Endothelial cell of umbilical vein (primary cell): Measurements from ENCODE around the gene KIAA1958. TPM values are rescaled to one million over a fixed set of nuclear protein-coding genes. Genes with fewer than 3 reads are reported as not detected.

Source experiments
- BruUV-seq: library from RNA; stranded (reverse); fragments of 400-500 nt; replicated peaks from 2 replicates; lab custom pipeline; 2021; lab: Mats Ljungman, UMichigan
- CTCF ChIA-PET: fragments of 300-600, 350-600 bp; sonication (Branson Sonifier 250); formaldehyde crosslinking; loops from one replicate; lab custom pipeline; 2021; ENCODE audit warnings: antibody characterized with exemption, inconsistent platforms; lab: Charles Lee
- POLR2A ChIA-PET: fragments of 300-600, 350-600 bp; sonication (Branson Sonifier 250); formaldehyde crosslinking; loops from one replicate; lab custom pipeline; 2021; ENCODE audit warnings: antibody characterized with exemption, inconsistent platforms; lab: Charles Lee
- DNase-seq: peaks from one replicate; pipeline ENCODE4 v3.0.0-alpha.2; 2011; ENCODE audit warnings: low read depth, low spot score
- FAIRE-seq: peaks from 2 replicates; lab custom pipeline; 2011; peaks lifted over from hg19 to GRCh38; lab: Jason Lieb, UNC
- H2AFZ ChIP-seq: 2 replicates; pipeline ENCODE4 v1.6.0; 2012; ENCODE audit warnings: low read depth, low read length, control low read depth, inconsistent platforms
- H3K27ac ChIP-seq: 2 replicates; pipeline ENCODE4 v1.5.1; 2011; ENCODE audit warnings: low read depth, mild to moderate bottlenecking, control low read depth, low read length, moderate library complexity; ENCODE audit not compliant: insufficient read depth
- H3K27me3 ChIP-seq, 2 experiments: 2 replicates each; pipeline versions ENCODE4 v1.6.0 to v1.6.1; 2011; ENCODE audit warnings: low read length in 2 of 2, mixed read lengths in 1 of 2; ENCODE audit not compliant: control insufficient read depth in 2 of 2, insufficient read depth in 2 of 2
- H3K36me3 ChIP-seq, 2 experiments: 2 replicates in 1 of 2; 3 replicates in 1 of 2; pipeline ENCODE4 v1.5.1; 2011; ENCODE audit warnings: low read length in 2 of 2, mild to moderate bottlenecking in 1 of 2, moderate library complexity in 1 of 2; ENCODE audit not compliant: control insufficient read depth in 2 of 2, insufficient read depth in 2 of 2; ENCODE audit errors: extremely low read depth in 1 of 2
- H3K4me1 ChIP-seq: 3 replicates; pipeline ENCODE4 v1.5.1; 2011; ENCODE audit warnings: mild to moderate bottlenecking, low read length; ENCODE audit not compliant: control insufficient read depth, insufficient read depth; ENCODE audit errors: extremely low read depth
- H3K4me2 ChIP-seq: 2 replicates; pipeline ENCODE4 v1.6.1; 2011; ENCODE audit warnings: low read length, control low read depth, mixed read lengths; ENCODE audit not compliant: insufficient read depth
- H3K4me3 ChIP-seq, 3 experiments: fragments of 200-600 bp in 1 of 3; sonication (generic), shearing (Covaris generic) in 1 of 3; replicated peaks in 1 of 3; 2 replicates each; pipeline ENCODE4 v1.5.1; 2011 to 2016; ENCODE audit warnings: control low read depth in 3 of 3, low read length in 3 of 3, mild to moderate bottlenecking in 2 of 3, inconsistent platforms in 1 of 3, low read depth in 1 of 3, moderate library complexity in 1 of 3; ENCODE audit not compliant: insufficient read depth in 1 of 3
- H3K79me2 ChIP-seq: 2 replicates; pipeline ENCODE4 v1.6.0; 2012; ENCODE audit warnings: low read length, inconsistent platforms; ENCODE audit not compliant: control insufficient read depth, insufficient read depth
- H3K9ac ChIP-seq: replicated peaks from 2 replicates; pipeline ENCODE3; 2011; ENCODE audit warnings: low read length, control low read depth; ENCODE audit not compliant: insufficient read depth; ENCODE audit errors: extremely low read depth
- H3K9me1 ChIP-seq: replicated peaks from 3 replicates; pipeline ENCODE4 v1.6.0; 2011; ENCODE audit warnings: mild to moderate bottlenecking, low read length; ENCODE audit not compliant: control insufficient read depth, insufficient read depth; ENCODE audit errors: extremely low read depth
- H3K9me3 ChIP-seq: replicated peaks from 2 replicates; pipeline ENCODE4 v1.5.1; 2012; ENCODE audit warnings: low read length, inconsistent platforms; ENCODE audit not compliant: control insufficient read depth, insufficient read depth
- H4K20me1 ChIP-seq: replicated peaks from 2 replicates; pipeline ENCODE3; 2011; ENCODE audit warnings: mild to moderate bottlenecking, low read length; ENCODE audit not compliant: control insufficient read depth, insufficient read depth; ENCODE audit errors: extremely low read depth
- EZH2 ChIP-seq: IDR thresholded peaks from 2 replicates; pipeline ENCODE4 v1.6.1; 2012; ENCODE audit warnings: borderline replicate concordance, low read depth, mild to moderate bottlenecking, moderate library complexity, low read length, inconsistent platforms; ENCODE audit not compliant: severe bottlenecking
- FOS ChIP-seq: IDR thresholded peaks from 2 replicates; pipeline ENCODE4 v1.6.1; 2011; ENCODE audit warnings: mild to moderate bottlenecking, low read length, moderate library complexity, borderline replicate concordance; ENCODE audit not compliant: insufficient read depth
- GATA2 ChIP-seq: IDR thresholded peaks from 2 replicates; pipeline ENCODE4 v1.7.0; 2011; ENCODE audit warnings: low read depth, mild to moderate bottlenecking, moderate library complexity, mixed read lengths, low read length; ENCODE audit not compliant: insufficient read length, insufficient read depth
- JUN ChIP-seq: IDR thresholded peaks from 2 replicates; pipeline ENCODE4 v1.6.1; 2011; ENCODE audit warnings: borderline replicate concordance, low read depth; ENCODE audit not compliant: insufficient read length, insufficient read depth
- MYC ChIP-seq: IDR thresholded peaks from one replicate; pipeline ENCODE4 v1.6.1; 2011; ENCODE audit warnings: mild to moderate bottlenecking, low read depth, low read length
- POLR2A ChIP-seq: IDR thresholded peaks from 2 replicates; pipeline ENCODE4 v1.6.1; 2012; ENCODE audit warnings: low read depth, mild to moderate bottlenecking, control low read depth, low read length
- POLR2AphosphoS5 ChIP-seq: IDR thresholded peaks from 2 replicates; pipeline ENCODE4 v1.6.1; 2012; ENCODE audit warnings: low read depth, mild to moderate bottlenecking, control low read depth, low read length, moderate library complexity; ENCODE audit not compliant: insufficient read depth
- dilution Hi-C: fragments of 300-500 bp; cut with MboI; formaldehyde crosslinking; loops from one replicate; pipeline ENCODE4 v1.15.0; 2019; ENCODE audit warnings: low sequenced_read_pairs; ENCODE audit not compliant: extremely low pct_ligation_motif_present
- intact Hi-C: fragments of 100-400 bp; cut with micrococcal nuclease; formaldehyde crosslinking; loops from one replicate; pipeline ENCODE4 v1.10.0; 2022
- polyA plus RNA-seq, 4 experiments: library from polyadenylated mRNA; depleted of rRNA in 3 of 4; stranded (reverse) in 3 of 4; unstranded in 1 of 4; fragments of >200 nt; gene quantifications; 2 replicates each; pipeline versions ENCODE4 v1.2.1 to v1.2.3, GENCODE V29; 2011 to 2012; ENCODE audit warnings: missing spikeins in 1 of 4
- total RNA-seq: library from RNA; stranded (reverse); gene quantifications from 2 replicates; pipeline ENCODE4 v1.2.3, GENCODE V29; 2021
- TF ChIP-seq, protein P1 (sequence below): IDR thresholded peaks from 2 replicates; pipeline ENCODE4 v1.6.1; 2011; ENCODE audit not compliant: insufficient read depth, insufficient read length
- TF ChIP-seq, protein P2 (sequence below), 2 donors: IDR thresholded peaks; 1 replicate in 1 of 2; 2 replicates in 1 of 2; pipeline ENCODE4 v1.5.1; 2011; ENCODE audit warnings: low read length in 2 of 2, mild to moderate bottlenecking in 2 of 2, moderate library complexity in 2 of 2, control low read depth in 1 of 2, inconsistent platforms in 1 of 2, low read depth in 1 of 2; ENCODE audit not compliant: insufficient read depth in 1 of 2; ENCODE audit errors: extremely low read depth in 1 of 2

The KIAA1958 gene
- total and polyA plus RNA-seq, 2 donors (not counting 3 experiments of a cell fraction or from before 2014, with no cell fraction given) = 1.7 to 5.0 TPM

DNA sequence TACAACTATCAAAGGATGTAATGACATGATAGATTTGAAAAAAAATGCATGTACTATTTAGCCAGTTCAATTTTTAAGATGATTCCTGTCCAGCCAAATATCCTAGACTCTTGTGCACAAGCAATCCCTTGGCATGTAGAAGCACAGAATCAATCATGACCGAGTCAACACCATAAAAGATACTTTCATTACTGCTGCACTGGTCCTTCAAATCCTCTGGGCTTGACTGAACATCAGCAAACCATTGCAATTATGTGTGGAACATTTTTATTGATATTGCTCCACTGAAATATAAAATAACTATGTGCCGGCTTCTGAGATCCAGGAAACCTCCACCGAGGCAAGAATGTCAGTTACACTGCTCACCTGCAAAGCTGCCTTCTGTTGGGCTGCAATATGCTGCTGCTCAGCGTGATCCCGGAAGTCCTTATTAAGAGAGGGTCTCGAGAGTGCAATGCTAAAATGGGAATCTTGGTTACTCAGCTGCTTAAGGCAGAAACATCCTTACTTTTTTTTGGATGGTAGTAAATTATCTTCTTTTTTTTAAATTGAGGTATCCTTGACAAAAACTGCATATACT is 202.6 kb downstream of the KIAA1958 start:
- no peaks in the 10 kb centered on the region for H3K79me2 ChIP-seq
- H3K9me1 ChIP-seq = no peaks in the 10 kb centered on the region
- H3K27ac ChIP-seq = no peak overlapping the region
- H3K4me3 ChIP-seq = no peak overlapping the region
- no peak for DNase-seq
- ChIA-PET POLR2A (no interaction called here), CTCF (no interaction called here)
- H3K36me3 ChIP-seq = peaks cover 4 to 7% of the 10 kb centered on the region in 2 experiments
- no peak overlapping the region for H2AFZ ChIP-seq
- no peaks in the 10 kb centered on the region for H4K20me1 ChIP-seq
- dilution Hi-C loops = no loop called here
- H3K4me2 ChIP-seq = no peak overlapping the region
- TF ChIP-seq FOS (no peak), EZH2 (no peak), POLR2A (no peak), MYC (no peak), JUN (no peak), POLR2AphosphoS5 (no peak), GATA2 (no peak)
- TF ChIP-seq, protein P1, sequence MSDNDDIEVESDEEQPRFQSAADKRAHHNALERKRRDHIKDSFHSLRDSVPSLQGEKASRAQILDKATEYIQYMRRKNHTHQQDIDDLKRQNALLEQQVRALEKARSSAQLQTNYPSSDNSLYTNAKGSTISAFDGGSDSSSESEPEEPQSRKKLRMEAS = no peak
- TF ChIP-seq, protein P2, sequence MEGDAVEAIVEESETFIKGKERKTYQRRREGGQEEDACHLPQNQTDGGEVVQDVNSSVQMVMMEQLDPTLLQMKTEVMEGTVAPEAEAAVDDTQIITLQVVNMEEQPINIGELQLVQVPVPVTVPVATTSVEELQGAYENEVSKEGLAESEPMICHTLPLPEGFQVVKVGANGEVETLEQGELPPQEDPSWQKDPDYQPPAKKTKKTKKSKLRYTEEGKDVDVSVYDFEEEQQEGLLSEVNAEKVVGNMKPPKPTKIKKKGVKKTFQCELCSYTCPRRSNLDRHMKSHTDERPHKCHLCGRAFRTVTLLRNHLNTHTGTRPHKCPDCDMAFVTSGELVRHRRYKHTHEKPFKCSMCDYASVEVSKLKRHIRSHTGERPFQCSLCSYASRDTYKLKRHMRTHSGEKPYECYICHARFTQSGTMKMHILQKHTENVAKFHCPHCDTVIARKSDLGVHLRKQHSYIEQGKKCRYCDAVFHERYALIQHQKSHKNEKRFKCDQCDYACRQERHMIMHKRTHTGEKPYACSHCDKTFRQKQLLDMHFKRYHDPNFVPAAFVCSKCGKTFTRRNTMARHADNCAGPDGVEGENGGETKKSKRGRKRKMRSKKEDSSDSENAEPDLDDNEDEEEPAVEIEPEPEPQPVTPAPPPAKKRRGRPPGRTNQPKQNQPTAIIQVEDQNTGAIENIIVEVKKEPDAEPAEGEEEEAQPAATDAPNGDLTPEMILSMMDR (IDR thresholded peaks at IDR 0.05; ENCODE audit: extremely low read depth in 1 of 2, insufficient read depth in 1 of 2, low read depth in 1 of 2, low read length in 2 of 2) = no peak
- no TSS peak for BruUV-seq
- H3K9ac ChIP-seq = no peak overlapping the region
- no peaks in the 10 kb centered on the region for H3K4me1 ChIP-seq
- intact Hi-C loops = no loop called here
- no peaks in the 10 kb centered on the region for H3K27me3 ChIP-seq
- H3K9me3 ChIP-seq = no peaks in the 10 kb centered on the region
- no peak for FAIRE-seq
